CD4-positive, alpha-beta memory T cell (primary cell): ENCODE data around the gene ADGRD1. TPM values are rescaled to one million over a fixed set of nuclear protein-coding genes. Genes with fewer than 3 reads are reported as not detected.

Experiments
- CTCF ChIA-PET: fragments of 350-600 bp; sonication (Branson Sonifier 250); formaldehyde crosslinking; loops from one replicate; lab custom pipeline; 2021; ENCODE audit warnings: inconsistent platforms; ENCODE audit not compliant: partially characterized antibody; lab: Charles Lee
- POLR2A ChIA-PET: fragments of 350-600 bp; sonication (Branson Sonifier 250); formaldehyde crosslinking; loops from one replicate; lab custom pipeline; 2021; ENCODE audit not compliant: partially characterized antibody; lab: Charles Lee
- DNase-seq, 5 donors: peaks; one replicate each; pipeline versions ENCODE4 v3.0.0 to v3.0.0-alpha.2; 2020 to 2022; ENCODE audit warnings: mixed read lengths in 1 of 5
- H3K27ac ChIP-seq: one replicate; pipeline ENCODE4 v1.7.0; 2013; ENCODE audit warnings: low read depth, low read length
- H3K27me3 ChIP-seq: 2 replicates; pipeline ENCODE4 v1.7.0; 2013; ENCODE audit warnings: mild to moderate bottlenecking, low read length, moderate library complexity; ENCODE audit not compliant: insufficient read depth
- H3K36me3 ChIP-seq: 2 replicates; pipeline ENCODE4 v1.7.0; 2013; ENCODE audit warnings: mild to moderate bottlenecking, low read length, moderate library complexity; ENCODE audit not compliant: insufficient read depth
- H3K4me1 ChIP-seq: 2 replicates; pipeline ENCODE4 v1.7.0; 2013; ENCODE audit warnings: mild to moderate bottlenecking, low read length, moderate library complexity; ENCODE audit not compliant: insufficient read depth
- H3K4me3 ChIP-seq, 2 donors: one replicate each; pipeline ENCODE4 v1.7.0; 2013; ENCODE audit warnings: low read length in 2 of 2, mild to moderate bottlenecking in 1 of 2
- H3K9me3 ChIP-seq, 2 donors: one replicate each; pipeline ENCODE4 v1.7.0; 2013; ENCODE audit warnings: low read length in 2 of 2, control low read depth in 1 of 2; ENCODE audit not compliant: control insufficient read depth in 1 of 2
- H3K27ac Mint-ChIP-seq, 7 donors: one replicate each; pipeline ENCODE4 v1.8.0; 2020 to 2021; ENCODE audit warnings: mixed read lengths in 7 of 7, mild to moderate bottlenecking in 6 of 7, inconsistent platforms in 3 of 7, moderate library complexity in 3 of 7
- H3K27me3 Mint-ChIP-seq, 2 donors: one replicate each; pipeline ENCODE4 v1.8.0; 2020 to 2021; ENCODE audit warnings: mixed read lengths in 2 of 2
- H3K36me3 Mint-ChIP-seq, 2 donors: one replicate each; pipeline ENCODE4 v1.8.0; 2020 to 2021; ENCODE audit warnings: mixed read lengths in 2 of 2, inconsistent platforms in 1 of 2, mild to moderate bottlenecking in 1 of 2
- H3K4me1 Mint-ChIP-seq, 4 donors: one replicate each; pipeline ENCODE4 v1.8.0; 2020 to 2021; ENCODE audit warnings: mixed read lengths in 4 of 4, mild to moderate bottlenecking in 1 of 4
- H3K4me3 Mint-ChIP-seq, 8 donors: one replicate each; pipeline ENCODE4 v1.8.0; 2020 to 2021; ENCODE audit warnings: mixed read lengths in 8 of 8, mild to moderate bottlenecking in 7 of 8, moderate library complexity in 6 of 8, inconsistent platforms in 3 of 8
- H3K9me3 Mint-ChIP-seq, 8 donors: one replicate each; pipeline ENCODE4 v1.8.0; 2020 to 2021; ENCODE audit warnings: mixed read lengths in 8 of 8, mild to moderate bottlenecking in 5 of 8, inconsistent platforms in 3 of 8, moderate library complexity in 1 of 8
- intact Hi-C: fragments of 100-400 bp; cut with micrococcal nuclease; formaldehyde crosslinking; loops from one replicate; pipeline ENCODE4 v1.15.1; 2023
- polyA plus RNA-seq, 2 donors: library from polyadenylated mRNA; unstranded; fragments of 300-500 nt; fragmentation: Illumina TruSeq; gene quantifications; one replicate each; pipeline ENCODE4 v1.2.3, GENCODE V29; 2021
- total RNA-seq, 2 experiments: library from RNA; stranded (reverse); gene quantifications; one replicate each; pipeline ENCODE4 v1.2.3, GENCODE V29; 2021

ADGRD1 gene
- total and polyA plus RNA-seq, 4 experiments from 2014 or later = not detected

- Histone ChIP-seq H3K4me3 (no peak overlapping the region), H3K4me1 (no peaks in the 10 kb centered on the region), H3K9me3 (no peaks in the 10 kb centered on the region), H3K27me3 (no peaks in the 10 kb centered on the region), H3K27ac (no peak overlapping the region), H3K36me3 (no peaks in the 10 kb centered on the region)
- intact Hi-C loops = no loop called here
- Mint-ChIP-seq H3K4me3 (no peak overlapping the region), H3K4me1 (no peaks in the 10 kb centered on the region), H3K36me3 (no peaks in the 10 kb centered on the region), H3K27ac (no peak overlapping the region), H3K27me3 (peaks cover 4 to 5% of the 10 kb centered on the region in 2 donors), H3K9me3 (no peaks in the 10 kb centered on the region)
- ChIA-PET CTCF (no interaction called here), POLR2A (no interaction called here)
- DNase-seq = no peak
Measured at GRCh38 chr12:131020326-131021153, 66.8 kb downstream of the ADGRD1 start.

- no peak overlapping the region for H3K27ac Mint-ChIP-seq
- H3K9me3 Mint-ChIP-seq = no peaks in the 10 kb centered on the region
- no peaks in the 10 kb centered on the region for H3K36me3 Mint-ChIP-seq
Measured at GRCh38 chr12:131021154-131021541, 67.4 kb downstream of the ADGRD1 start.

GRCh38 chr12:131024026-131024425 lies 70.3 kb downstream of the ADGRD1 start:
- Mint-ChIP-seq H3K27ac (no peak overlapping the region), H3K27me3 (peaks cover 0 to 2% of the 10 kb centered on the region in 2 donors), H3K4me3 (no peak overlapping the region), H3K4me1 (no peaks in the 10 kb centered on the region), H3K9me3 (no peaks in the 10 kb centered on the region), H3K36me3 (no peaks in the 10 kb centered on the region)
- H3K36me3 ChIP-seq = no peaks in the 10 kb centered on the region
- no peak for DNase-seq
- H3K4me1 ChIP-seq = no peaks in the 10 kb centered on the region
- H3K9me3 ChIP-seq = no peaks in the 10 kb centered on the region
- CTCF ChIA-PET = no interaction called here
- no peak overlapping the region for H3K4me3 ChIP-seq
- no peak overlapping the region for H3K27ac ChIP-seq
- intact Hi-C loops = no loop called here
- POLR2A ChIA-PET = no interaction called here
- H3K27me3 ChIP-seq = no peaks in the 10 kb centered on the region

More at GRCh38 chr12:131021154-131021541, 67.4 kb downstream of the ADGRD1 start:
- Histone ChIP-seq H3K9me3 (no peaks in the 10 kb centered on the region), H3K27ac (no peak overlapping the region), H3K4me1 (no peaks in the 10 kb centered on the region), H3K36me3 (no peaks in the 10 kb centered on the region), H3K4me3 (no peak overlapping the region), H3K27me3 (no peaks in the 10 kb centered on the region)
- Mint-ChIP-seq H3K4me1 (no peaks in the 10 kb centered on the region), H3K4me3 (no peak overlapping the region), H3K27me3 (peaks cover 4 to 5% of the 10 kb centered on the region in 2 donors)
- ChIA-PET CTCF (no interaction called here), POLR2A (no interaction called here)
- DNase-seq = no peak
- intact Hi-C loops = no loop called here

- ChIA-PET POLR2A (no interaction called here), CTCF (no interaction called here)
- intact Hi-C loops = no loop called here
- Histone ChIP-seq H3K4me3 (no peak overlapping the region), H3K27ac (no peak overlapping the region), H3K9me3 (no peaks in the 10 kb centered on the region), H3K36me3 (no peaks in the 10 kb centered on the region), H3K4me1 (no peaks in the 10 kb centered on the region), H3K27me3 (no peaks in the 10 kb centered on the region)
- H3K36me3 Mint-ChIP-seq = no peaks in the 10 kb centered on the region
- no peaks in the 10 kb centered on the region for H3K4me1 Mint-ChIP-seq
- no peak overlapping the region for H3K4me3 Mint-ChIP-seq
- no peak overlapping the region for H3K27ac Mint-ChIP-seq
- DNase-seq = no peak
- H3K27me3 Mint-ChIP-seq = peaks cover 0 to 2% of the 10 kb centered on the region in 2 donors
- H3K9me3 Mint-ChIP-seq = no peaks in the 10 kb centered on the region
Measured at GRCh38 chr12:131024721-131025120, 71.0 kb downstream of the ADGRD1 start.

- no peaks in the 10 kb centered on the region for H3K4me1 ChIP-seq
- Mint-ChIP-seq H3K9me3 (no peaks in the 10 kb centered on the region), H3K27ac (no peak overlapping the region), H3K27me3 (peaks cover 0 to 2% of the 10 kb centered on the region in 2 donors), H3K36me3 (no peaks in the 10 kb centered on the region), H3K4me1 (no peaks in the 10 kb centered on the region), H3K4me3 (peak overlapping the region in 1 of 8 donors; percentile 18)
- no peak overlapping the region for H3K4me3 ChIP-seq
- POLR2A ChIA-PET = no interaction called here
- H3K9me3 ChIP-seq = no peaks in the 10 kb centered on the region
- intact Hi-C loops = no loop called here
- H3K27ac ChIP-seq = no peak overlapping the region
- no peaks in the 10 kb centered on the region for H3K27me3 ChIP-seq
- CTCF ChIA-PET = no interaction called here
- no peaks in the 10 kb centered on the region for H3K36me3 ChIP-seq
- DNase-seq = no peak
Measured at GRCh38 chr12:131025234-131025633, 71.5 kb downstream of the ADGRD1 start.

- Mint-ChIP-seq H3K4me1 (no peaks in the 10 kb centered on the region), H3K36me3 (no peaks in the 10 kb centered on the region), H3K27ac (no peak overlapping the region), H3K27me3 (peaks cover 0 to 2% of the 10 kb centered on the region in 2 donors), H3K9me3 (no peaks in the 10 kb centered on the region), H3K4me3 (no peak overlapping the region)
- Histone ChIP-seq H3K9me3 (no peaks in the 10 kb centered on the region), H3K36me3 (no peaks in the 10 kb centered on the region), H3K4me1 (no peaks in the 10 kb centered on the region), H3K4me3 (no peak overlapping the region), H3K27me3 (no peaks in the 10 kb centered on the region), H3K27ac (no peak overlapping the region)
- CTCF ChIA-PET = no interaction called here
- POLR2A ChIA-PET = no interaction called here
- no peak for DNase-seq
- intact Hi-C loops = no loop called here
Measured at GRCh38 chr12:131025939-131026702, 72.4 kb downstream of the ADGRD1 start.

- no peaks in the 10 kb centered on the region for H3K4me1 ChIP-seq
- CTCF ChIA-PET = no interaction called here
- Mint-ChIP-seq H3K4me1 (no peaks in the 10 kb centered on the region), H3K27ac (no peak overlapping the region), H3K9me3 (no peaks in the 10 kb centered on the region), H3K27me3 (peaks cover 0 to 2% of the 10 kb centered on the region in 2 donors), H3K36me3 (no peaks in the 10 kb centered on the region), H3K4me3 (no peak overlapping the region)
- H3K27me3 ChIP-seq = no peaks in the 10 kb centered on the region
- H3K36me3 ChIP-seq = no peaks in the 10 kb centered on the region
- intact Hi-C loops = no loop called here
- no peaks in the 10 kb centered on the region for H3K9me3 ChIP-seq
- H3K27ac ChIP-seq = no peak overlapping the region
- no peak for DNase-seq
- POLR2A ChIA-PET = no interaction called here
- H3K4me3 ChIP-seq = no peak overlapping the region
Measured at GRCh38 chr12:131026754-131027153, 73.0 kb downstream of the ADGRD1 start.
